ENCODE data around the gene OCIAD2.
"Not testable (repeated sequence)": the region's sequence is repeated elsewhere in the genome, so short reads cannot be mapped to it uniquely, and the experiment has no call there.

OCIAD2 gene

GRCh38 chr4:48924416-48924815, 17.8 kb upstream of the OCIAD2 start:
- Mint-ChIP-seq H3K9me3 (no peaks in the 10 kb centered on the region), H3K36me3 (ENCODE audit: low read depth) (no peaks in the 10 kb centered on the region), H3K4me3 (no peak overlapping the region), H3K27ac (no peak overlapping the region), H3K27me3 (no peaks in the 10 kb centered on the region), H3K4me1 (ENCODE audit: low read depth) (no peaks in the 10 kb centered on the region)
- intact Hi-C loops (cut with micrococcal nuclease) = no loop called here

- H3K27ac Mint-ChIP-seq; H3K4me3 Mint-ChIP-seq; H3K36me3 Mint-ChIP-seq (ENCODE audit: low read depth); H3K27me3 Mint-ChIP-seq; H3K4me1 Mint-ChIP-seq (ENCODE audit: low read depth); H3K9me3 Mint-ChIP-seq; intact Hi-C loops (cut with micrococcal nuclease): not testable (repeated sequence)
These were observed 16.5 kb upstream of the OCIAD2 start for GRCh38 chr4:48923065-48923464.

DNA sequence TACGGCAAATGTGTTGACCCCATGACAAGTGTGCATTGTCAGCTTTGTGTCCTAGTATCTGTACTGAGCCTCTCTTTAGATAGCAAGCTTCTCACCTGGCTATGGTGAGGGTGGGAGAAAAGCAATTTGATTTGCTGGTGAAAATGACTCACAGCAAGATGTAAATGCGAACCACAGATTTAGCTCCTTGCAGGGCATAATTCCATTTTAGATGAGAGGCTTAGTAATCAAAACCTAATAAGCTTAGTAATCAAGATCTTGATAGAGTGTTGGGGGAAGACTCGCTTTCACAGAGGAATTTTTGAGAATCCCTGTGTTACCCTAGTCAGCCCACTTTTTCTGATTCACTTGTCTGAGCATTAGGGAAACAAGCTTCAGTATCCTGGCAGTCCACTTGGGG, 7.7 kb upstream of the OCIAD2 start:
- no peaks in the 10 kb centered on the region for H3K36me3 Mint-ChIP-seq (ENCODE audit: low read depth)
- no peak overlapping the region for H3K4me3 Mint-ChIP-seq
- no peaks in the 10 kb centered on the region for H3K9me3 Mint-ChIP-seq
- intact Hi-C loops (cut with micrococcal nuclease) = no loop called here
- H3K27ac Mint-ChIP-seq = no peak overlapping the region
- no peaks in the 10 kb centered on the region for H3K27me3 Mint-ChIP-seq
- H3K4me1 Mint-ChIP-seq (ENCODE audit: low read depth) = no peaks in the 10 kb centered on the region

DNA sequence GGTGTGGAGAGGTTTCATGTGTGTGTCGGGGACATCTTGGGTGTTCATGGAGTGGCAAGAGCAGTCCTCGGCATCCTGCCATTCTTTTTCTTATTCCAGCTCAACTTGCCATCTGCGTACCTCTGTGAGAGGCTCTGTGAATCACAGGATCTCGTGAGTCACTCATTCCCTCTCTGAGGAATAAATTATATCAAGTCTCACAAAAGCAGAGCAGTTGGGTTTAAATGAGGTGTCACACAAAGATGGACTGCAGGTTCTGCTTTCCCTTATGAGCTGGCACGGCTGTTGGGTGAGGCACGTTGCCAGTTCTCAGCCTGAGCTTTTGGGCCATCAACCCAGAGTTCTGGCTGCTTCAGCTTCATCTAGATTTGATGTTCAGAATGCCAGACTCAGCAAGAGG, 6.8 kb upstream of the OCIAD2 start:
- intact Hi-C loops (cut with micrococcal nuclease) = no loop called here
- Mint-ChIP-seq H3K36me3 (ENCODE audit: low read depth) (no peaks in the 10 kb centered on the region), H3K4me1 (ENCODE audit: low read depth) (no peaks in the 10 kb centered on the region), H3K9me3 (no peaks in the 10 kb centered on the region), H3K27me3 (no peaks in the 10 kb centered on the region), H3K27ac (no peak overlapping the region), H3K4me3 (no peak overlapping the region)

DNA sequence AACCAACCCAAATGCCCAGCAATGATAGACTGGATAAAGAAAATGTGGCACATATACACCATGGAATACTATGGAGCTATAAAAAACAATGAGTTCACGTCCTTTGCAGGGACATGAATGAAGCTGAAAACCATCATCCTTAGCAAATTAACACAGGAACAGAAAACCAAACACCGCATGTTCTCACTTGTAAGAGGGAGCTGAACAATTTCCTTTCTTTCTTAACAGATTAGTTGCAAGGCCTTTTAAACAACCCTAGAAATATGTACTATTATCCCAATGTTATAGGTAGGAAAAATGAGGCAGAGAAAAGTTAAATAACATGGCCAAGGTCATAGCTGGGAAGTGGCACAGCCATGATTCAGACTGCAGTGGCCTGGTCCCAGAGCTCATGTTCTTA, 5.8 kb upstream of the OCIAD2 start:
- H3K9me3 Mint-ChIP-seq = no peaks in the 10 kb centered on the region
- intact Hi-C loops (cut with micrococcal nuclease) = no loop called here
- H3K27me3 Mint-ChIP-seq = no peaks in the 10 kb centered on the region
- no peaks in the 10 kb centered on the region for H3K4me1 Mint-ChIP-seq (ENCODE audit: low read depth)
- H3K4me3 Mint-ChIP-seq = no peak overlapping the region
- H3K27ac Mint-ChIP-seq = no peak overlapping the region
- no peaks in the 10 kb centered on the region for H3K36me3 Mint-ChIP-seq (ENCODE audit: low read depth)

GRCh38 chr4:48910511-48910910, 3.9 kb upstream of the OCIAD2 start:
- intact Hi-C loops (cut with micrococcal nuclease) = no loop called here
- Mint-ChIP-seq H3K4me1 (ENCODE audit: low read depth) (peaks cover 16% of the 10 kb centered on the region), H3K4me3 (no peak overlapping the region), H3K9me3 (no peaks in the 10 kb centered on the region), H3K36me3 (ENCODE audit: low read depth) (no peaks in the 10 kb centered on the region), H3K27ac (no peak overlapping the region), H3K27me3 (peaks cover 15% of the 10 kb centered on the region)

DNA sequence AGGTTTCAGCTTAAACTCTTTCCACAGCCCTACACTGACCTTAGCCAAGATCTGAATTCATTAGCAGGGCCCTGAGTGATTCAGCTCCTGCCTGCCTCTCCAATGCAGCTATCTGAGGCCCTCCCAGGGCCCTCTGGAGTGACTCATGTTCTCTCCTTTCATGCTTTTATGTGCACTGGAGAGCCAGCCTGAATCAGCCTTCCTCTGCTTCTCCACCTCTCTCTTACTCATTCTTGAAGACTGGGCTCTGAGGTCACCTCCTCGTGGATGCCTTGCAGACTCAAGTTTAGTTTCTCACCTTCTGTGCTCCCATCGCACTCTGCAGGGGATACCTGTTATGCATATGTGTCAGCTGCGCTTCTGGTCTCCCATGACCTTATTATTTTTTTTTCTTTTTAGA, 3.1 kb upstream of the OCIAD2 start:
- H3K27ac Mint-ChIP-seq = no peak overlapping the region
- intact Hi-C loops (cut with micrococcal nuclease) = no loop called here
- no peaks in the 10 kb centered on the region for H3K9me3 Mint-ChIP-seq
- no peak overlapping the region for H3K4me3 Mint-ChIP-seq
- peaks cover 15% of the 10 kb centered on the region for H3K27me3 Mint-ChIP-seq
- H3K36me3 Mint-ChIP-seq (ENCODE audit: low read depth) = no peaks in the 10 kb centered on the region
- H3K4me1 Mint-ChIP-seq (ENCODE audit: low read depth) = peaks cover 16% of the 10 kb centered on the region

DNA sequence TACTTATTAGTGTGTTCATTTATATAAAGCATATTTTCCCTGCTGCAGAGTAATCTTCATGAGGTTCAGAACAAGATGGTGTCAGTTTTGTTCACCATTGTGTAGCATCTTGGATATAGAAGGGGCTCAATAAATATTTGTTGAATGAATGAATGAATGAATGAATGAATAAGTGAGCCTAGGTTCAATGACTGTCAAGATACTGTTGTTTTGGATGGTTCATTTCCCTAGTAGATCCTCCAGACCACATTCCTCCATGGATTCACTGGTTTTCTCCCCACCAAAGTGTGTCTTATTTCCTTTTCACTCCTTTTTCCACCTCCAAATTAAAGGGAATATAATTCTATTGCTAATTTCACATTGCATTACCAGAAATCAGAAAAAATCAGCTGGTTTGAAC, 2.1 kb upstream of the OCIAD2 start:
- Mint-ChIP-seq H3K4me3 (no peak overlapping the region), H3K9me3 (no peaks in the 10 kb centered on the region), H3K36me3 (ENCODE audit: low read depth) (no peaks in the 10 kb centered on the region), H3K27ac (no peak overlapping the region), H3K4me1 (ENCODE audit: low read depth) (peaks cover 16% of the 10 kb centered on the region), H3K27me3 (peaks cover 15% of the 10 kb centered on the region)
- intact Hi-C loops (cut with micrococcal nuclease) = no loop called here

DNA sequence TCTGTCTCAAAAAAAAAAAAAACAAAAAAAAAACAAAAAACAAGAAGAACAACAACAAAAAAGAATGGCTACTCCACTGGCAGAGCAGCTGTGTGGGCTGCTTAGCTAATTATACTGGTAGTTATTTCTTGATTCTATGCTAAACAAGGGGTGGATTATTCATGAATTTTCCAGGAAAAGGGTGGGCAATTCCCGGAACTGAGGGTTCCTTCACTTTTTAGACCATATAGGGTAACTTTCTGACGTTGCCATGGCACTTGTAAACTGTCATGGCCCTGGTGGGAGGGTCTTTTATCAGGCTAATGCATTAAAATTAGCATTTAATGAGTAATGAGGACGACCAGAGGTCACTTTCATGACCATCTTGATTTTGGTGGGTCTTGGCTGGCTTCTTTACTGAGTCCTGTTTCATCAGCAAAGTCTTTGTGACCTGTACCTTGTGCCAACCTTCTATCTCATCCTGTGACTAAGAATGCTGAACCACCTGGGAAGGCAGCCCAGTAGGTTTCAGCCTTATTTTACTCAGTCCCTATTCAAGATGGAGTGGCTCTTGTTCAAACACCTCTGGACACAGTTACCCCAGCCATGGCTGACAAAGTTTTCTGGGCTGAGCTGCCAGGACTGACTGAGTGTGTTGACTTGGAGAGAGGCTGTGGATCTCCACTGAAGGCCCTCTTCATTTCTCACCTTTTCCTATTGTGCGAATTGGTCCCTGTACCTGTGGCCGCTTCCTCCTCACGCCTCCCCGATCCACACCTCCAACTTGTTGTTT, 1.3 kb upstream of the OCIAD2 start:
- H3K9me3 Mint-ChIP-seq = no peaks in the 10 kb centered on the region
- peaks cover 15% of the 10 kb centered on the region for H3K27me3 Mint-ChIP-seq
- H3K4me3 Mint-ChIP-seq = no peak overlapping the region
- H3K27ac Mint-ChIP-seq = no peak overlapping the region
- peaks cover 16% of the 10 kb centered on the region for H3K4me1 Mint-ChIP-seq (ENCODE audit: low read depth)
- H3K36me3 Mint-ChIP-seq (ENCODE audit: low read depth) = no peaks in the 10 kb centered on the region
- intact Hi-C loops (cut with micrococcal nuclease) = no loop called here

GRCh38 chr4:48905363-48906015, 1.1 kb downstream of the OCIAD2 start:
- intact Hi-C loops (cut with micrococcal nuclease) = no loop called here
- Mint-ChIP-seq H3K36me3 (ENCODE audit: low read depth) (no peaks in the 10 kb centered on the region), H3K27ac (no peak overlapping the region), H3K9me3 (no peaks in the 10 kb centered on the region), H3K27me3 (peaks cover 15% of the 10 kb centered on the region), H3K4me1 (ENCODE audit: low read depth) (peaks cover 16% of the 10 kb centered on the region), H3K4me3 (no peak overlapping the region)

DNA sequence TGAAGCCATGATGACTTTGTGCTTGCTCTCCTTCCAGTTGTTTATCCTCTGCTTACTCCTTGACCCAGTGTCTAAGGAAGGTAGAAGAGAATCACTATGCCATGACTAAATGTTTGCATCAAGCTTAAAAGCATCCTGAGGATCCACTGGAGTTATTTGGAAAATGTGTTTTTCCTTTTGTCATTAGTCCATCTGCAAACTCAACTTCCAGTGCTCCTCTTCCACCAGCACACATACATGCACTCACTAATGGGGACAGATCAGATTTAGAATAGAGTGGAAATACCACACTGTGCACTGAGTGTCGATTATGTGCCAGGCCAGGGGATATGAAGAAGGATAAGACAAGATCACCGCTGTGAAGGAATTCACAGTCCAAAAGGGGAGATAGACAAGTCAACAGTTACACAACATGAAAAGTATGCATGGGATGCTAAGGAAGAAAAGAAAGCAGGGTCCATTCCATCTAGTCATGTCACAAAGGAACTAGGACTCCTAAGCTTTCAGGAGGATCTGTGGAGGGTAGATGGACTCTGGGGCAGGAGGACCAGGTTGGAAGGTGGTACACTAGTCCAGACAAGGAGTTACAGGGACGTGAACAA, 1.9 kb downstream of the OCIAD2 start:
- no peaks in the 10 kb centered on the region for H3K36me3 Mint-ChIP-seq (ENCODE audit: low read depth)
- intact Hi-C loops (cut with micrococcal nuclease) = no loop called here
- H3K27me3 Mint-ChIP-seq = peaks cover 15% of the 10 kb centered on the region
- H3K4me3 Mint-ChIP-seq = no peak overlapping the region
- H3K9me3 Mint-ChIP-seq = no peaks in the 10 kb centered on the region
- no peak overlapping the region for H3K27ac Mint-ChIP-seq
- H3K4me1 Mint-ChIP-seq (ENCODE audit: low read depth) = peaks cover 19% of the 10 kb centered on the region

- Mint-ChIP-seq H3K27me3 (peaks cover 15% of the 10 kb centered on the region), H3K36me3 (ENCODE audit: low read depth) (no peaks in the 10 kb centered on the region), H3K9me3 (no peaks in the 10 kb centered on the region), H3K4me3 (no peak overlapping the region), H3K27ac (no peak overlapping the region), H3K4me1 (ENCODE audit: low read depth) (peaks cover 23% of the 10 kb centered on the region)
- intact Hi-C loops (cut with micrococcal nuclease) = no loop called here
These were observed 2.5 kb downstream of the OCIAD2 start for GRCh38 chr4:48904101-48904500.

- peaks cover 23% of the 10 kb centered on the region for H3K4me1 Mint-ChIP-seq (ENCODE audit: low read depth)
- no peaks in the 10 kb centered on the region for H3K36me3 Mint-ChIP-seq (ENCODE audit: low read depth)
- no peak overlapping the region for H3K27ac Mint-ChIP-seq
- H3K9me3 Mint-ChIP-seq = no peaks in the 10 kb centered on the region
- intact Hi-C loops (cut with micrococcal nuclease) = no loop called here
- no peak overlapping the region for H3K4me3 Mint-ChIP-seq
- H3K27me3 Mint-ChIP-seq = peaks cover 14% of the 10 kb centered on the region
These were observed 4.3 kb downstream of the OCIAD2 start for GRCh38 chr4:48902266-48902665.

GRCh38 chr4:48901196-48901595, 5.4 kb downstream of the OCIAD2 start:
- Mint-ChIP-seq H3K36me3 (ENCODE audit: low read depth) (no peaks in the 10 kb centered on the region), H3K4me3 (no peak overlapping the region), H3K27me3 (peaks cover 6% of the 10 kb centered on the region), H3K9me3 (no peaks in the 10 kb centered on the region), H3K27ac (no peak overlapping the region), H3K4me1 (ENCODE audit: low read depth) (peaks cover 13% of the 10 kb centered on the region)
- intact Hi-C loops (cut with micrococcal nuclease) = no loop called here

Measured in dendritic cell treated with granulocyte-macrophage colony-stimulating factor and Interleukin-4, amounts not matched to agents 40 ng/mL and 50 ng/mL, for 4 days (primary cell).